ENCODE results near the gene CEP104.

GRCh38 chr1:3762151-3762872 lies 94.7 kb downstream of the CEP104 start:
- TF ChIP-seq CTCF (conservative IDR thresholded peaks at IDR 0.05; ENCODE audit: low read depth, low read length) = no peak
- no peak for TF ChIP-seq EZH2 (IDR thresholded peaks at IDR 0.05; ENCODE audit: borderline replicate concordance, low read depth, low read length, poor library complexity, severe bottlenecking)
